HepG2 (cell line): Measurements from ENCODE around the gene CPLANE2. TPM values are rescaled to one million over a fixed set of nuclear protein-coding genes. Genes with fewer than 3 reads are reported as not detected.

Source experiments
- CSRNP1 ChIP-seq: sonication (generic); formaldehyde crosslinking; IDR thresholded peaks from 2 replicates; pipeline ENCODE4 v1.8.1; 2023; ENCODE audit warnings: mild to moderate bottlenecking, missing genetic modification reagents
- NFATC3 ChIP-seq: sonication (generic); formaldehyde crosslinking; IDR thresholded peaks from 2 replicates; pipeline ENCODE4 v1.5.1; 2020; ENCODE audit warnings: mild to moderate bottlenecking, missing genetic modification reagents
- NR1H2 ChIP-seq: sonication (generic); formaldehyde crosslinking; IDR thresholded peaks from 2 replicates; pipeline ENCODE4 v1.8.1; 2022; ENCODE audit warnings: low read depth, missing genetic modification reagents, borderline replicate concordance
- PRDM4 ChIP-seq: sonication (generic); formaldehyde crosslinking; IDR thresholded peaks from 2 replicates; pipeline ENCODE4 v1.9.0; 2021; ENCODE audit warnings: missing genetic modification reagents, borderline replicate concordance
- REPIN1 ChIP-seq: sonication (generic); formaldehyde crosslinking; IDR thresholded peaks from 2 replicates; pipeline ENCODE4 v1.8.0; 2022; ENCODE audit warnings: missing genetic modification reagents, low read depth, mild to moderate bottlenecking, borderline replicate concordance
- REST ChIP-seq, 2 experiments: IDR thresholded peaks; 2 replicates each; pipeline ENCODE4 v1.6.1; 2011 to 2012; ENCODE audit warnings: low read length in 2 of 2, borderline replicate concordance in 1 of 2, low read depth in 1 of 2, mild to moderate bottlenecking in 1 of 2, moderate library complexity in 1 of 2
- ZNF230 ChIP-seq: sonication (generic); formaldehyde crosslinking; IDR thresholded peaks from 2 replicates; pipeline ENCODE4 v1.4.0; 2020; ENCODE audit warnings: mild to moderate bottlenecking, missing genetic modification reagents
- ZNF576 ChIP-seq: sonication (generic); formaldehyde crosslinking; IDR thresholded peaks from 2 replicates; pipeline ENCODE4 v1.4.0; 2020; ENCODE audit warnings: mild to moderate bottlenecking, missing genetic modification reagents
- ZNF749 ChIP-seq: sonication (generic); formaldehyde crosslinking; IDR thresholded peaks from 2 replicates; pipeline ENCODE4 v1.8.0; 2022; ENCODE audit warnings: mild to moderate bottlenecking, missing genetic modification reagents, moderate library complexity, borderline replicate concordance
- ZNF883 ChIP-seq: sonication (generic); formaldehyde crosslinking; IDR thresholded peaks from 2 replicates; pipeline ENCODE4 v1.5.1; 2020; ENCODE audit warnings: mild to moderate bottlenecking, missing genetic modification reagents; ENCODE audit errors: not compliant biosample characterization
- polyA plus RNA-seq, 8 experiments: library from polyadenylated mRNA; depleted of rRNA in 3 of 8; stranded (reverse) in 7 of 8; unstranded in 1 of 8; fragments of >200 nt; fragmentation: Illumina TruSeq in 4 of 8; extraction: Trizol in 4 of 8; gene quantifications; 2 replicates each; pipeline versions ENCODE4 v1.2.1 to v1.2.3, GENCODE V29; 2011 to 2016; ENCODE audit warnings: low read depth in 4 of 8, missing spikeins in 1 of 8, mixed read lengths in 1 of 8; ENCODE audit not compliant: insufficient read depth in 1 of 8
- total RNA-seq, 5 experiments: library from RNA; depleted of rRNA; stranded (reverse); fragments of >200 nt; fragmentation: Illumina TruSeq; extraction: Trizol; gene quantifications; 2 replicates each; pipeline ENCODE4 v1.2.3, GENCODE V29; 2016; ENCODE audit warnings: low read depth in 1 of 5
- TF ChIP-seq, protein P1 (sequence below): sonication (generic); formaldehyde crosslinking; IDR thresholded peaks from 2 replicates; pipeline ENCODE4 v1.4.0; 2020; ENCODE audit warnings: low read depth, mild to moderate bottlenecking, missing genetic modification reagents
- TF ChIP-seq, protein P2 (sequence below): IDR thresholded peaks from 2 replicates; pipeline ENCODE4 v1.6.1; 2016; ENCODE audit warnings: low read depth, control low read depth
- TF ChIP-seq, protein P3 (sequence below): sonication (generic); formaldehyde crosslinking; IDR thresholded peaks from 2 replicates; pipeline ENCODE4 v1.9.0; 2022; ENCODE audit warnings: low read depth, missing genetic modification reagents

The CPLANE2 gene
- total and polyA plus RNA-seq, 2 of the 13 experiments (the other 11 are each of a cell fraction or from before 2014, with no cell fraction given): 0.29 to 1.6 TPM

- TF ChIP-seq, protein P1, sequence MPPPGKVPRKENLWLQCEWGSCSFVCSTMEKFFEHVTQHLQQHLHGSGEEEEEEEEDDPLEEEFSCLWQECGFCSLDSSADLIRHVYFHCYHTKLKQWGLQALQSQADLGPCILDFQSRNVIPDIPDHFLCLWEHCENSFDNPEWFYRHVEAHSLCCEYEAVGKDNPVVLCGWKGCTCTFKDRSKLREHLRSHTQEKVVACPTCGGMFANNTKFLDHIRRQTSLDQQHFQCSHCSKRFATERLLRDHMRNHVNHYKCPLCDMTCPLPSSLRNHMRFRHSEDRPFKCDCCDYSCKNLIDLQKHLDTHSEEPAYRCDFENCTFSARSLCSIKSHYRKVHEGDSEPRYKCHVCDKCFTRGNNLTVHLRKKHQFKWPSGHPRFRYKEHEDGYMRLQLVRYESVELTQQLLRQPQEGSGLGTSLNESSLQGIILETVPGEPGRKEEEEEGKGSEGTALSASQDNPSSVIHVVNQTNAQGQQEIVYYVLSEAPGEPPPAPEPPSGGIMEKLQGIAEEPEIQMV (CRISPR knock-in tag): peak; percentile 99
- TF ChIP-seq, protein P2, sequence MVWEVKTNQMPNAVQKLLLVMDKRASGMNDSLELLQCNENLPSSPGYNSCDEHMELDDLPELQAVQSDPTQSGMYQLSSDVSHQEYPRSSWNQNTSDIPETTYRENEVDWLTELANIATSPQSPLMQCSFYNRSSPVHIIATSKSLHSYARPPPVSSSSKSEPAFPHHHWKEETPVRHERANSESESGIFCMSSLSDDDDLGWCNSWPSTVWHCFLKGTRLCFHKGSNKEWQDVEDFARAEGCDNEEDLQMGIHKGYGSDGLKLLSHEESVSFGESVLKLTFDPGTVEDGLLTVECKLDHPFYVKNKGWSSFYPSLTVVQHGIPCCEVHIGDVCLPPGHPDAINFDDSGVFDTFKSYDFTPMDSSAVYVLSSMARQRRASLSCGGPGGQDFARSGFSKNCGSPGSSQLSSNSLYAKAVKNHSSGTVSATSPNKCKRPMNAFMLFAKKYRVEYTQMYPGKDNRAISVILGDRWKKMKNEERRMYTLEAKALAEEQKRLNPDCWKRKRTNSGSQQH (CRISPR knock-in tag): 0 out of 2 replicates have a peak, but pooled peaks have one; percentile 30
- TF ChIP-seq NR1H2 (CRISPR knock-in tag) (no peak), ZNF749 (CRISPR knock-in tag) (no peak), CSRNP1 (CRISPR knock-in tag) (peak; percentile 22; the same call in 1 of the 2 replicates), ZNF576 (no peak), NFATC3 (CRISPR knock-in tag) (no peak), PRDM4 (CRISPR knock-in tag) (no peak), REPIN1 (CRISPR knock-in tag) (no peak), ZNF230 (CRISPR knock-in tag) (no peak; the same call in 1 of the 2 replicates), ZNF883 (CRISPR knock-in tag) (peak; percentile 35), REST (IDR thresholded peaks at IDR 0.05; ENCODE audit: borderline replicate concordance in 1 of 2, low read depth in 1 of 2, low read length in 2 of 2) (no peak)
- TF ChIP-seq, protein P3, sequence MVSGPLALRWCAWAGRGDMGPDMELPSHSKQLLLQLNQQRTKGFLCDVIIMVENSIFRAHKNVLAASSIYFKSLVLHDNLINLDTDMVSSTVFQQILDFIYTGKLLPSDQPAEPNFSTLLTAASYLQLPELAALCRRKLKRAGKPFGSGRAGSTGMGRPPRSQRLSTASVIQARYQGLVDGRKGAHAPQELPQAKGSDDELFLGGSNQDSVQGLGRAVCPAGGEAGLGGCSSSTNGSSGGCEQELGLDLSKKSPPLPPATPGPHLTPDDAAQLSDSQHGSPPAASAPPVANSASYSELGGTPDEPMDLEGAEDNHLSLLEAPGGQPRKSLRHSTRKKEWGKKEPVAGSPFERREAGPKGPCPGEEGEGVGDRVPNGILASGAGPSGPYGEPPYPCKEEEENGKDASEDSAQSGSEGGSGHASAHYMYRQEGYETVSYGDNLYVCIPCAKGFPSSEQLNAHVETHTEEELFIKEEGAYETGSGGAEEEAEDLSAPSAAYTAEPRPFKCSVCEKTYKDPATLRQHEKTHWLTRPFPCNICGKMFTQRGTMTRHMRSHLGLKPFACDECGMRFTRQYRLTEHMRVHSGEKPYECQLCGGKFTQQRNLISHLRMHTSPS (CRISPR knock-in tag): no peak
Observed at GRCh38 chr1:16236511-16237342, at the start of gene CPLANE2 (continued).
